Psoas muscle (tissue), 8 donors: ENCODE results near the gene SBF2. TPM values are rescaled to one million over a fixed set of nuclear protein-coding genes. Genes with fewer than 3 reads are reported as not detected.
A peak's percentile ranks its signal among the peaks of the same experiment; 100 is the strongest.

Source experiments
- ATAC-seq, 4 donors: fragments of 200-7000 bp; cut with Tn5 transposase; one replicate each; pipeline ENCODE4 v1.9.1; 2020; ENCODE audit warnings: moderate library complexity in 3 of 4, mild to moderate bottlenecking in 2 of 4
- DNase-seq, 2 donors: peaks; one replicate each; pipeline ENCODE4 v3.0.0-alpha.2; 2020
- H3K27ac ChIP-seq: fragments of 200-600 bp; one replicate; pipeline ENCODE4 v1.8.0; 2022
- H3K27me3 ChIP-seq, 3 donors: fragments of 200-600 bp in 1 of 3; one replicate each; pipeline versions ENCODE4 v1.6.1 to v1.8.0; 2013 to 2022; ENCODE audit warnings: low read length in 2 of 3, mild to moderate bottlenecking in 2 of 3, moderate library complexity in 1 of 3; ENCODE audit not compliant: insufficient read depth in 3 of 3
- H3K36me3 ChIP-seq, 2 donors: fragments of 200-600 bp in 1 of 2; one replicate each; pipeline versions ENCODE4 v1.6.1 to v1.8.0; 2013 to 2022; ENCODE audit warnings: low read depth in 1 of 2, mild to moderate bottlenecking in 1 of 2, moderate library complexity in 1 of 2; ENCODE audit not compliant: insufficient read depth in 1 of 2
- H3K4me1 ChIP-seq: fragments of 200-600 bp; one replicate; pipeline ENCODE4 v1.8.0; 2022
- H3K4me3 ChIP-seq: fragments of 200-600 bp; one replicate; pipeline ENCODE4 v1.8.0; 2022; ENCODE audit warnings: mild to moderate bottlenecking
- H3K9me3 ChIP-seq: fragments of 200-600 bp; one replicate; pipeline ENCODE4 v1.8.0; 2022
- WGBS, 3 donors: extraction: QIAGEN DNeasy Blood & Tissue Kit; methylation state at CpG; one replicate each; pipeline versions ENCODE4 v1.1.6 to v1.1.7; 2013; 5-methylcytosine and 5-hydroxymethylcytosine counted together
- intact Hi-C, 2 donors: fragments of 100-400 bp; cut with DNase I; formaldehyde crosslinking; loops; one replicate each; pipeline versions ENCODE4 v1.11.0 to v1.14.2; 2022
- polyA plus RNA-seq, 3 donors: library from polyadenylated mRNA; stranded (reverse); fragments of 200-250 nt; gene quantifications; one replicate each; pipeline ENCODE4 v1.2.3, GENCODE V29; 2013
- total RNA-seq, 4 donors: library from RNA; stranded (reverse); fragmentation: NEBNext Ultra II Directional in 2 of 4; extraction: Animal tissue kit (Norgen Biotek cat#: 25700) in 2 of 4; gene quantifications; one replicate each; pipeline versions ENCODE4 v1.2.1 to v1.2.4, GENCODE V29; 2021 to 2023
- TF ChIP-seq, protein P1 (sequence below): fragments of 200-600 bp; IDR thresholded peaks from one replicate; pipeline ENCODE4 v1.8.0; 2022; ENCODE audit warnings: antibody characterized with exemption
- donor health status: healthy with polysubstance abuse.
- donor health status: DM: no; HTN: no; CAD: no; lungs with moderate emphysema.
- donor health status: Bipolar disorder and iron deficiency.
- donor health status: healthy.
- donor health status: DM: yes; HTN: yes; CAD: no.
- donor health status: DM: no; HTN: no; CAD: no.
- donor health status: DM: no; HTN: no; CAD: no.
- donor health status: DM: yes; HTN: yes; CAD: no.

Gene SBF2
- total and polyA plus RNA-seq, 7 donors: 3.3 to 12.6 (median 10.6) TPM

DNA sequence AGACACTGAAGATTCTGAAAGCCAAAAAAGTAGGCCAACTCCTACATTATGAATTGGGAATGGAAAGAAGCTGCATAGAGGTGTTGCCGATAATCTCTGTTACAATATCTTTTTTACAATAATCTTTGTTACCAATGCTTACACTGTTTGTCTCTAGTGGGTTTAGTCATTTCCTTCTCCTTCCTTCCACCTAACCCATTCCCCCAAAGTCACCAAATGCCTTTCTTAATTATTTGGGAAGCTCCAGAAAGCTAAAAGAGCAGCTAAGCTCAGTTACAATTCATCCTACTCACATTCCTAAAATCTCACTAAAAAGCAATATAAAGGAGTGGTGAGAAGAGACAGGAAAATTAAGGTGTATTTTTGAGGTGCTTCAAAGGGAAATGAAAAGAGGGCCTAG is 316.5 kb downstream of the SBF2 start:
- Histone ChIP-seq H3K27ac (no peak overlapping the region), H3K4me1 (peaks cover under 1% of the 10 kb centered on the region), H3K9me3 (no peaks in the 10 kb centered on the region), H3K4me3 (no peak overlapping the region), H3K36me3 (no peaks in the 10 kb centered on the region), H3K27me3 (no peaks in the 10 kb centered on the region)
- WGBS, 3 donors: 81 to 85% (median 82%) methylated on average over 1 of the region's 1 CpG
- intact Hi-C loops: loop anchor here in 1 of 2 donors (10.0 kb wide), 1 partner anchor 327 kb away; the partner anchor contains the start of gene ADM
- TF ChIP-seq, protein P1, sequence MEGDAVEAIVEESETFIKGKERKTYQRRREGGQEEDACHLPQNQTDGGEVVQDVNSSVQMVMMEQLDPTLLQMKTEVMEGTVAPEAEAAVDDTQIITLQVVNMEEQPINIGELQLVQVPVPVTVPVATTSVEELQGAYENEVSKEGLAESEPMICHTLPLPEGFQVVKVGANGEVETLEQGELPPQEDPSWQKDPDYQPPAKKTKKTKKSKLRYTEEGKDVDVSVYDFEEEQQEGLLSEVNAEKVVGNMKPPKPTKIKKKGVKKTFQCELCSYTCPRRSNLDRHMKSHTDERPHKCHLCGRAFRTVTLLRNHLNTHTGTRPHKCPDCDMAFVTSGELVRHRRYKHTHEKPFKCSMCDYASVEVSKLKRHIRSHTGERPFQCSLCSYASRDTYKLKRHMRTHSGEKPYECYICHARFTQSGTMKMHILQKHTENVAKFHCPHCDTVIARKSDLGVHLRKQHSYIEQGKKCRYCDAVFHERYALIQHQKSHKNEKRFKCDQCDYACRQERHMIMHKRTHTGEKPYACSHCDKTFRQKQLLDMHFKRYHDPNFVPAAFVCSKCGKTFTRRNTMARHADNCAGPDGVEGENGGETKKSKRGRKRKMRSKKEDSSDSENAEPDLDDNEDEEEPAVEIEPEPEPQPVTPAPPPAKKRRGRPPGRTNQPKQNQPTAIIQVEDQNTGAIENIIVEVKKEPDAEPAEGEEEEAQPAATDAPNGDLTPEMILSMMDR: no peak
- no peak for ATAC-seq
- no peak for DNase-seq

DNA sequence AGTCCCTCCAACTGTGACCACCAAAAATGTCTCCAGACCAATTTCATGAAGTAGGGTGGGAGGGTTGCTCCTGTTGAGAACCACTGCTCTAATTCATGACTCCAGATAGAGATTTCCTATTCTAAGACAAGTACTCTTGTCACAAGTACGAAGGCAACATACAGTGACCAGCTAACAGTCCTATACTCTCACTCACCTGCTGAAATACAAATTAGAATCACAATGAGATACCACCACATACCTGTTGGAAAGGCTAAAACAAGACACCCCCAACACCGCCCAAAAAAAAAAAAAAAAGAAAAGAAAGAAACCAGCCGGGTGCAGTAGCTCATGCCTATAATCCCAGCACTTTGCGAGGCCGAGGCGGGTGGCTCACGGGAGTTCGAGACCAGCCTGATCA is 319.6 kb downstream of the SBF2 start:
- Histone ChIP-seq H3K9me3 (no peaks in the 10 kb centered on the region), H3K27ac (no peak overlapping the region), H3K4me1 (peaks cover 7% of the 10 kb centered on the region), H3K36me3 (no peaks in the 10 kb centered on the region), H3K4me3 (no peak overlapping the region), H3K27me3 (no peaks in the 10 kb centered on the region)
- intact Hi-C loops: loop anchor here (5.0 to 10.0 kb wide), 3 partner anchors 112 to 333 kb away; partner anchors contain the start of gene ADM (in 2 of the 2)
- TF ChIP-seq, protein P1: no peak
- WGBS, 3 donors: 96 to 98% (median 98%) methylated on average over 8 of the region's 8 CpGs
- DNase-seq (no peak), ATAC-seq (no peak)

DNA sequence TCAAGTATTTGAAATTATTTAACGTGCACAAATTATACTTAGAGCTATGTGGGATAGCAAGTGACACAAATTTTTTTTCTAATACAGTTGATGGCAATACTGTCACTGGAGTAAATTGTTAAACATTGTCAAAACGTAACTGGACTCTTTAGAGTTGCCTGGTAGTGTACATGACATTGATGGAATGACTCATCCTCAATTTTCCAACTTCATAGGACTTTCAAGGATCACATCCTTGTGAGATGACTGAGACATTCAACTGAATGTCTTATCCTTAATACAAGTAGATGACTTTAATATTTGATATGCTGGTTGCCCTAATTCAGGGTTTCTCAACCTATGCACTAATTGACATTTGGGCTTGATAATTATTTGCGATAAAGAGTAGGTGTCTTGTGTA is 320.1 kb downstream of the SBF2 start:
- ATAC-seq (no peak), DNase-seq (no peak)
- Histone ChIP-seq H3K4me3 (no peak overlapping the region), H3K27ac (no peak overlapping the region), H3K27me3 (no peaks in the 10 kb centered on the region), H3K9me3 (no peaks in the 10 kb centered on the region), H3K36me3 (no peaks in the 10 kb centered on the region), H3K4me1 (peaks cover 7% of the 10 kb centered on the region)
- intact Hi-C loops: loop anchor here (2.0 to 10.0 kb wide), 4 partner anchors 112 to 333 kb away; partner anchors contain the start of gene ADM (in 2 of the 2)
- TF ChIP-seq, protein P1: no peak
- 83 to 97% (median 93%) methylated on average over 3 of the region's 3 CpGs for WGBS, 3 donors

DNA sequence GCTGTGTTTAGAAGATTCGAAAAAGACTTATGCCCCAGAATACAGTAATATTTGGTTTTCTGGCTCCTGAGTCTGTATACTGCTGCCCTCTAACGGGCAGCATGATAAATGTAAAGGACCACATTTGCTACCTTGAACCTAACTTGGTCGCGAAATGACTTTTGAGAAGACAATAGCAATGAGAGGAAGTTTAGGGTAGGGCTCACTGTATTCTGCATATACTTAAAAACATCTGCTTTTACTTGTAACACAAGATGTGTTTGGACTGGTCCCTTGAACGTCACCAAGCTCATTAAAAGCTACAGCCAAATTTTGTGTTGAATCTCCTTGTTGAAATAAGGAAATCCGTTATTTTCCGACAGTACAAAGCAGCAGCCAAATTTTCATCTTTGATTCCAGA is 321.0 kb downstream of the SBF2 start:
- DNase-seq (no peak), ATAC-seq (peak; percentile 59 to 87 (median 68))
- Histone ChIP-seq H3K27me3 (no peaks in the 10 kb centered on the region), H3K4me1 (peaks cover 7% of the 10 kb centered on the region), H3K4me3 (no peak overlapping the region), H3K9me3 (no peaks in the 10 kb centered on the region), H3K27ac (no peak overlapping the region), H3K36me3 (peaks cover 0 to 6% of the 10 kb centered on the region in 2 donors)
- intact Hi-C loops: loop anchor here (2.0 to 10.0 kb wide), 4 partner anchors 111 to 334 kb away; partner anchors contain the start of gene ADM (in 2 of the 2)
- 31 to 35% (median 34%) methylated on average over 7 of the region's 7 CpGs for WGBS, 3 donors
- TF ChIP-seq, protein P1: peak; percentile 72

DNA sequence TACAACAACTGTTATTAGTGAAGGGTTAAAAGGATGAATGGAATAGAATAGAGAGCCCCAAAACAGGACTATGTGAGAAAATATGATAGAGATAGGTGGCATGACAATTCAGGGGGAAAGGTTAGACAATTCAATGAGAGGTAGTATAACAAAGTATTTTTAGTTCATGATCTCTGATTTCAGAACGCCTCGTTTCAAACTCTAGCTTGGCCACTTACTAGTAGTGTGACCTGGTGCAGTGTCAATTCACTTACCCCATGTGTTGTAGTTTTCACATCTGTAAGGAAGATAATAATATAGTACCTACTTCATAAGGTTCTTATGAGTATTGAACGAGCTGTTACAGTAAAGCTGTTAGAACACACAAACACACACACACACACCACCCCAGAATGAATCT is 322.1 kb downstream of the SBF2 start:
- ATAC-seq (peak in 3 of 4 donors; percentile 65 to 81 (median 73)), DNase-seq (no peak)
- Histone ChIP-seq H3K27me3 (no peaks in the 10 kb centered on the region), H3K9me3 (no peaks in the 10 kb centered on the region), H3K27ac (no peak overlapping the region), H3K4me1 (peaks cover 7% of the 10 kb centered on the region), H3K4me3 (no peak overlapping the region), H3K36me3 (peaks cover 0 to 11% of the 10 kb centered on the region in 2 donors)
- intact Hi-C loops: loop anchor here (2.0 to 10.0 kb wide), 4 partner anchors 110 to 335 kb away; partner anchors contain the start of gene ADM (in 2 of the 2)
- TF ChIP-seq, protein P1: no peak
- 46 to 57% (median 48%) methylated on average over 3 of the region's 3 CpGs for WGBS, 3 donors
